Endothelial cell of umbilical vein (primary cell): Measurements from ENCODE around the gene TMEM135. TPM values are rescaled to one million over a fixed set of nuclear protein-coding genes. Genes with fewer than 3 reads are reported as not detected.
A peak's percentile ranks its signal among the peaks of the same experiment; 100 is the strongest.

Source experiments
- BruUV-seq: library from RNA; stranded (reverse); fragments of 400-500 nt; replicated peaks from 2 replicates; lab custom pipeline; 2021; lab: Mats Ljungman, UMichigan
- CTCF ChIA-PET: fragments of 300-600, 350-600 bp; sonication (Branson Sonifier 250); formaldehyde crosslinking; loops from one replicate; lab custom pipeline; 2021; ENCODE audit warnings: antibody characterized with exemption, inconsistent platforms; lab: Charles Lee
- POLR2A ChIA-PET: fragments of 300-600, 350-600 bp; sonication (Branson Sonifier 250); formaldehyde crosslinking; loops from one replicate; lab custom pipeline; 2021; ENCODE audit warnings: antibody characterized with exemption, inconsistent platforms; lab: Charles Lee
- DNase-seq: peaks from one replicate; pipeline ENCODE4 v3.0.0-alpha.2; 2011; ENCODE audit warnings: low read depth, low spot score
- FAIRE-seq: peaks from 2 replicates; lab custom pipeline; 2011; peaks lifted over from hg19 to GRCh38; lab: Jason Lieb, UNC
- H2AFZ ChIP-seq: 2 replicates; pipeline ENCODE4 v1.6.0; 2012; ENCODE audit warnings: low read depth, low read length, control low read depth, inconsistent platforms
- H3K27ac ChIP-seq: 2 replicates; pipeline ENCODE4 v1.5.1; 2011; ENCODE audit warnings: low read depth, mild to moderate bottlenecking, control low read depth, low read length, moderate library complexity; ENCODE audit not compliant: insufficient read depth
- H3K27me3 ChIP-seq, 2 experiments: 2 replicates each; pipeline versions ENCODE4 v1.6.0 to v1.6.1; 2011; ENCODE audit warnings: low read length in 2 of 2, mixed read lengths in 1 of 2; ENCODE audit not compliant: control insufficient read depth in 2 of 2, insufficient read depth in 2 of 2
- H3K36me3 ChIP-seq, 2 experiments: 2 replicates in 1 of 2; 3 replicates in 1 of 2; pipeline ENCODE4 v1.5.1; 2011; ENCODE audit warnings: low read length in 2 of 2, mild to moderate bottlenecking in 1 of 2, moderate library complexity in 1 of 2; ENCODE audit not compliant: control insufficient read depth in 2 of 2, insufficient read depth in 2 of 2; ENCODE audit errors: extremely low read depth in 1 of 2
- H3K4me1 ChIP-seq: 3 replicates; pipeline ENCODE4 v1.5.1; 2011; ENCODE audit warnings: mild to moderate bottlenecking, low read length; ENCODE audit not compliant: control insufficient read depth, insufficient read depth; ENCODE audit errors: extremely low read depth
- H3K4me2 ChIP-seq: 2 replicates; pipeline ENCODE4 v1.6.1; 2011; ENCODE audit warnings: low read length, control low read depth, mixed read lengths; ENCODE audit not compliant: insufficient read depth
- H3K4me3 ChIP-seq, 3 experiments: fragments of 200-600 bp in 1 of 3; sonication (generic), shearing (Covaris generic) in 1 of 3; replicated peaks in 1 of 3; 2 replicates each; pipeline ENCODE4 v1.5.1; 2011 to 2016; ENCODE audit warnings: control low read depth in 3 of 3, low read length in 3 of 3, mild to moderate bottlenecking in 2 of 3, inconsistent platforms in 1 of 3, low read depth in 1 of 3, moderate library complexity in 1 of 3; ENCODE audit not compliant: insufficient read depth in 1 of 3
- H3K79me2 ChIP-seq: 2 replicates; pipeline ENCODE4 v1.6.0; 2012; ENCODE audit warnings: low read length, inconsistent platforms; ENCODE audit not compliant: control insufficient read depth, insufficient read depth
- H3K9ac ChIP-seq: replicated peaks from 2 replicates; pipeline ENCODE3; 2011; ENCODE audit warnings: low read length, control low read depth; ENCODE audit not compliant: insufficient read depth; ENCODE audit errors: extremely low read depth
- H3K9me1 ChIP-seq: replicated peaks from 3 replicates; pipeline ENCODE4 v1.6.0; 2011; ENCODE audit warnings: mild to moderate bottlenecking, low read length; ENCODE audit not compliant: control insufficient read depth, insufficient read depth; ENCODE audit errors: extremely low read depth
- H3K9me3 ChIP-seq: replicated peaks from 2 replicates; pipeline ENCODE4 v1.5.1; 2012; ENCODE audit warnings: low read length, inconsistent platforms; ENCODE audit not compliant: control insufficient read depth, insufficient read depth
- H4K20me1 ChIP-seq: replicated peaks from 2 replicates; pipeline ENCODE3; 2011; ENCODE audit warnings: mild to moderate bottlenecking, low read length; ENCODE audit not compliant: control insufficient read depth, insufficient read depth; ENCODE audit errors: extremely low read depth
- CTCF ChIP-seq, 2 donors: IDR thresholded peaks; 1 replicate in 1 of 2; 2 replicates in 1 of 2; pipeline ENCODE4 v1.5.1; 2011; ENCODE audit warnings: low read length in 2 of 2, mild to moderate bottlenecking in 2 of 2, moderate library complexity in 2 of 2, control low read depth in 1 of 2, inconsistent platforms in 1 of 2, low read depth in 1 of 2; ENCODE audit not compliant: insufficient read depth in 1 of 2; ENCODE audit errors: extremely low read depth in 1 of 2
- EZH2 ChIP-seq: IDR thresholded peaks from 2 replicates; pipeline ENCODE4 v1.6.1; 2012; ENCODE audit warnings: borderline replicate concordance, low read depth, mild to moderate bottlenecking, moderate library complexity, low read length, inconsistent platforms; ENCODE audit not compliant: severe bottlenecking
- FOS ChIP-seq: IDR thresholded peaks from 2 replicates; pipeline ENCODE4 v1.6.1; 2011; ENCODE audit warnings: mild to moderate bottlenecking, low read length, moderate library complexity, borderline replicate concordance; ENCODE audit not compliant: insufficient read depth
- GATA2 ChIP-seq: IDR thresholded peaks from 2 replicates; pipeline ENCODE4 v1.7.0; 2011; ENCODE audit warnings: low read depth, mild to moderate bottlenecking, moderate library complexity, mixed read lengths, low read length; ENCODE audit not compliant: insufficient read length, insufficient read depth
- JUN ChIP-seq: IDR thresholded peaks from 2 replicates; pipeline ENCODE4 v1.6.1; 2011; ENCODE audit warnings: borderline replicate concordance, low read depth; ENCODE audit not compliant: insufficient read length, insufficient read depth
- MAX ChIP-seq: IDR thresholded peaks from 2 replicates; pipeline ENCODE4 v1.6.1; 2011; ENCODE audit not compliant: insufficient read depth, insufficient read length
- MYC ChIP-seq: IDR thresholded peaks from one replicate; pipeline ENCODE4 v1.6.1; 2011; ENCODE audit warnings: mild to moderate bottlenecking, low read depth, low read length
- POLR2A ChIP-seq: IDR thresholded peaks from 2 replicates; pipeline ENCODE4 v1.6.1; 2012; ENCODE audit warnings: low read depth, mild to moderate bottlenecking, control low read depth, low read length
- POLR2AphosphoS5 ChIP-seq: IDR thresholded peaks from 2 replicates; pipeline ENCODE4 v1.6.1; 2012; ENCODE audit warnings: low read depth, mild to moderate bottlenecking, control low read depth, low read length, moderate library complexity; ENCODE audit not compliant: insufficient read depth
- dilution Hi-C: fragments of 300-500 bp; cut with MboI; formaldehyde crosslinking; loops from one replicate; pipeline ENCODE4 v1.15.0; 2019; ENCODE audit warnings: low sequenced_read_pairs; ENCODE audit not compliant: extremely low pct_ligation_motif_present
- intact Hi-C: fragments of 100-400 bp; cut with micrococcal nuclease; formaldehyde crosslinking; loops from one replicate; pipeline ENCODE4 v1.10.0; 2022
- polyA plus RNA-seq, 4 experiments: library from polyadenylated mRNA; depleted of rRNA in 3 of 4; stranded (reverse) in 3 of 4; unstranded in 1 of 4; fragments of >200 nt; gene quantifications; 2 replicates each; pipeline versions ENCODE4 v1.2.1 to v1.2.3, GENCODE V29; 2011 to 2012; ENCODE audit warnings: missing spikeins in 1 of 4
- total RNA-seq: library from RNA; stranded (reverse); gene quantifications from 2 replicates; pipeline ENCODE4 v1.2.3, GENCODE V29; 2021

Gene TMEM135
- total and polyA plus RNA-seq, 2 donors (not counting 3 experiments of a cell fraction or from before 2014, with no cell fraction given): 12.3 to 33.2 TPM

GRCh38 chr11:87180742-87181141, 143.0 kb downstream of the TMEM135 start:
- ChIA-PET CTCF (no interaction called here), POLR2A (no interaction called here)
- Histone ChIP-seq H4K20me1 (no peaks in the 10 kb centered on the region), H3K4me1 (no peaks in the 10 kb centered on the region), H3K9me3 (no peaks in the 10 kb centered on the region), H3K4me2 (no peak overlapping the region), H3K27ac (no peak overlapping the region), H3K9me1 (no peaks in the 10 kb centered on the region), H3K79me2 (no peaks in the 10 kb centered on the region), H3K9ac (no peak overlapping the region), H3K27me3 (no peaks in the 10 kb centered on the region), H3K36me3 (no peaks in the 10 kb centered on the region), H2AFZ (no peak overlapping the region), H3K4me3 (no peak overlapping the region)
- dilution Hi-C loops: no loop called here
- DNase-seq (peak; percentile 30), FAIRE-seq (no peak)
- intact Hi-C loops: no loop called here
- TF ChIP-seq JUN: no peak
- TF ChIP-seq EZH2: no peak
- TF ChIP-seq MYC: no peak
- no peak for TF ChIP-seq POLR2A
- no peak for TF ChIP-seq GATA2
- no TSS peak for BruUV-seq

GRCh38 chr11:87181143-87181542, 143.4 kb downstream of the TMEM135 start:
- intact Hi-C loops (no loop called here), dilution Hi-C loops (no loop called here)
- H3K9ac ChIP-seq: no peak overlapping the region
- no TSS peak for BruUV-seq
- H3K9me1 ChIP-seq: no peaks in the 10 kb centered on the region
- H2AFZ ChIP-seq: no peak overlapping the region
- no peaks in the 10 kb centered on the region for H3K4me1 ChIP-seq
- no peak overlapping the region for H3K27ac ChIP-seq
- H3K36me3 ChIP-seq: no peaks in the 10 kb centered on the region
- TF ChIP-seq GATA2 (no peak), CTCF (IDR thresholded peaks at IDR 0.05; ENCODE audit: extremely low read depth in 1 of 2, insufficient read depth in 1 of 2, low read depth in 1 of 2, low read length in 2 of 2) (no peak), POLR2AphosphoS5 (no peak), POLR2A (no peak), JUN (no peak), FOS (no peak), MYC (no peak), MAX (no peak), EZH2 (no peak)
- ChIA-PET CTCF (no interaction called here), POLR2A (no interaction called here)
- H3K27me3 ChIP-seq: no peaks in the 10 kb centered on the region
- H3K79me2 ChIP-seq: no peaks in the 10 kb centered on the region
- H4K20me1 ChIP-seq: no peaks in the 10 kb centered on the region
- DNase-seq: no peak
- no peak overlapping the region for H3K4me3 ChIP-seq
- no peaks in the 10 kb centered on the region for H3K9me3 ChIP-seq
- H3K4me2 ChIP-seq: no peak overlapping the region
- FAIRE-seq: no peak
